Measurements from ENCODE around the gene RABL3. TPM values are rescaled to one million over a fixed set of nuclear protein-coding genes. Genes with fewer than 3 reads are reported as not detected.
"Not testable (repeated sequence)": the region's sequence is repeated elsewhere in the genome, so short reads cannot be mapped to it uniquely, and the experiment has no call there.

The RABL3 gene, protein sequence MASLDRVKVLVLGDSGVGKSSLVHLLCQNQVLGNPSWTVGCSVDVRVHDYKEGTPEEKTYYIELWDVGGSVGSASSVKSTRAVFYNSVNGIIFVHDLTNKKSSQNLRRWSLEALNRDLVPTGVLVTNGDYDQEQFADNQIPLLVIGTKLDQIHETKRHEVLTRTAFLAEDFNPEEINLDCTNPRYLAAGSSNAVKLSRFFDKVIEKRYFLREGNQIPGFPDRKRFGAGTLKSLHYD
- polyA plus RNA-seq (2013, experiment 1 of 2): 13.0 TPM
- polyA plus RNA-seq (2013, experiment 2 of 2): 13.8 TPM

DNA sequence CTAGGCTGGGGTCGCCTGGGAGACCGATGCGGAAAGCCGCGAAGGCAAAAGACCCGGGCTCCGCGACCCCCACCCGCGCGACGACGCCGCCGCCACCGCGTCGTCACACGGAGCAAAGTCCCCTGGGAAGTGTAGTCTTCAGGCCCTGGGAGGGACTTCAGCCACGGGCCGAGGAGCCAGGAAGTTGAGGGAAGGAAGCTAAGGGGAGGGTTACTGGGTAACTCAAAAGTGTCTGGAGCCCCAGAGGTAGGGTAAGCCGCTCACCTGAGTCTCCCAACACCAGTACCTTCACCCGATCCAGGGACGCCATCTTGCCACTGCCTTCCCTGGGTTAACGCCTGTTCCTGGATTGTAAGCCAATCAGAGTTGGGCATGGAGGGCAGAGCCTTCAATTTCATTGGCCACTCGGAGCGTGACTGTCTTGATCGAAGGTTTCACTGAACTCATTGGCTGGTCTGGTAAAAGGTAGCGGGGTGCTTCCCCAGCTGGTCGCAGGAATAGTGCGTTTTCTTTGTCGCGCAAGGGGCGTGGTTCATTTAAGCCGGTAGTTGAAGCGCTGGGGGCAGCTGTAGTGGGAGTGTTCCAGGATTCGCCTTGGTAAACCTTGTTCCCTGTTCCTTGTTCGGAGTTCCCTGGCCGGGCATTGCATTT, at the start of gene RABL3, which contains the start of gene GTF2E1:
Gene RABL3, minus strand, starts transcription at position 319 of the 651 bp plus-strand sequence. Its CDS starts 9 bp downstream, at position 310.
Gene GTF2E1, plus strand, starts transcription at position 547 of the 651 bp plus-strand sequence. CDS start 7,809 bp downstream, outside the sequence.
- H3K4ac ChIP-seq (ENCODE audit: low read depth, low read length): no peak within 1 kb of the TSS
- peak; percentile 100 for DNase-seq
- peak within 1 kb of the TSS; percentile 95 for H3K27ac ChIP-seq (ENCODE audit: low read depth, low read length)
- H3K4me3 ChIP-seq (ENCODE audit: low read length): peak within 1 kb of the TSS; percentile 95
- H2AK5ac ChIP-seq (ENCODE audit: low read length): peak within 1 kb of the TSS; percentile 65
- H2BK15ac ChIP-seq (replicated peaks; ENCODE audit: low read depth): no peak within 1 kb of the TSS
- H3K4me1 ChIP-seq (ENCODE audit: control insufficient read depth, low read depth, low read length): peaks cover 2% of the 10 kb centered on the region
- H2BK5ac ChIP-seq (ENCODE audit: low read length): peak within 1 kb of the TSS; percentile 91
- peak within 1 kb of the TSS; percentile 83 for H2BK120ac ChIP-seq (ENCODE audit: low read depth, low read length)
- peak within 1 kb of the TSS; percentile 95 for H3K23ac ChIP-seq (ENCODE audit: low read length)
- H4K8ac ChIP-seq (ENCODE audit: low read depth, low read length): peak within 1 kb of the TSS; percentile 92
- H3K18ac ChIP-seq (ENCODE audit: low read length): peak within 1 kb of the TSS; percentile 95
- no CpG with 5 or more reads among the region's 39 CpGs for WGBS (ENCODE audit: extremely low coverage, insufficient coverage, low lambda C conversion rate)
- no peaks in the 10 kb centered on the region for H3K36me3 ChIP-seq (ENCODE audit: control insufficient read depth, insufficient read depth, low read length)
- peak within 1 kb of the TSS; percentile 68 for H4K5ac ChIP-seq (ENCODE audit: low read length)
- peaks cover 35% of the 10 kb centered on the region for H3K79me2 ChIP-seq (ENCODE audit: control insufficient read depth, insufficient read depth, low read length)
- peak within 1 kb of the TSS; percentile 88 for H3K4me2 ChIP-seq (ENCODE audit: low read length)
- H3K27me3 ChIP-seq (ENCODE audit: insufficient read depth, low read length, poor library complexity): no peaks in the 10 kb centered on the region
- peaks cover 16% of the 10 kb centered on the region for H3K79me1 ChIP-seq (ENCODE audit: low read length)
- peak within 1 kb of the TSS; percentile 99 for H3K9ac ChIP-seq (ENCODE audit: low read length)
- H3K56ac ChIP-seq (ENCODE audit: low read length): peak within 1 kb of the TSS; percentile 99

DNA sequence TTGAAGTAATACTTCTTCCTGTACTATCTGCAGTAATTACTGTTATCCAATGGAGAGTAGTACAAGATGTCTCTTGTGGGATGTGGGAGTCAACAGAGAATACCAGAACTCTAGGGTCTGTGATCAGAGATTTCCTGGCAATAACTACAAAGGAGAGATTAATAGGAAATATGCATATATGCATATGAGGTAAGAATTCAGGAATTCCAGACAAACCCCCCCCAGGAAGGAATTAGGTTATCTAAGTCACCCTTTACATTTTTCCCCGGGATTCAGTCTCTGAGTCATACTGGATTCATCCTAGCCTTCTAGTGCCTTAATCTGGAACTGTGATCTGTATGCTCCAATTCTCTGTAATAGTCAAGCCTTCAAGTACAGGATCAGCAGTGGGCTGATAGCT, 49.6 kb upstream of the RABL3 start:
- no peak overlapping the region for H3K23ac ChIP-seq (ENCODE audit: low read length)
- H4K8ac ChIP-seq (ENCODE audit: low read depth, low read length): no peak overlapping the region
- no peaks in the 10 kb centered on the region for H3K79me1 ChIP-seq (ENCODE audit: low read length)
- no peaks in the 10 kb centered on the region for H3K79me2 ChIP-seq (ENCODE audit: control insufficient read depth, insufficient read depth, low read length)
- no peak overlapping the region for H3K4me2 ChIP-seq (ENCODE audit: low read length)
- H4K5ac ChIP-seq (ENCODE audit: low read length): no peak overlapping the region
- no CpG with 5 or more reads among the region's 1 CpG for WGBS (ENCODE audit: extremely low coverage, insufficient coverage, low lambda C conversion rate)
- no peak overlapping the region for H3K18ac ChIP-seq (ENCODE audit: low read length)
- no peaks in the 10 kb centered on the region for H3K27me3 ChIP-seq (ENCODE audit: insufficient read depth, low read length, poor library complexity)
- H3K4ac ChIP-seq (ENCODE audit: low read depth, low read length): no peak overlapping the region
- peak; percentile 70 for DNase-seq
- no peaks in the 10 kb centered on the region for H3K4me1 ChIP-seq (ENCODE audit: control insufficient read depth, low read depth, low read length)
- no peak overlapping the region for H2BK5ac ChIP-seq (ENCODE audit: low read length)
- no peaks in the 10 kb centered on the region for H3K36me3 ChIP-seq (ENCODE audit: control insufficient read depth, insufficient read depth, low read length)
- no peak overlapping the region for H2BK120ac ChIP-seq (ENCODE audit: low read depth, low read length)
- no peak overlapping the region for H2AK5ac ChIP-seq (ENCODE audit: low read length)
- H3K9ac ChIP-seq (ENCODE audit: low read length): no peak overlapping the region
- H3K4me3 ChIP-seq (ENCODE audit: low read length): no peak overlapping the region
- H2BK15ac ChIP-seq (replicated peaks; ENCODE audit: low read depth): no peak overlapping the region
- peak overlapping the region; percentile 29 for H3K56ac ChIP-seq (ENCODE audit: low read length)
- H3K27ac ChIP-seq (ENCODE audit: low read depth, low read length): peak overlapping the region; percentile 7

DNA sequence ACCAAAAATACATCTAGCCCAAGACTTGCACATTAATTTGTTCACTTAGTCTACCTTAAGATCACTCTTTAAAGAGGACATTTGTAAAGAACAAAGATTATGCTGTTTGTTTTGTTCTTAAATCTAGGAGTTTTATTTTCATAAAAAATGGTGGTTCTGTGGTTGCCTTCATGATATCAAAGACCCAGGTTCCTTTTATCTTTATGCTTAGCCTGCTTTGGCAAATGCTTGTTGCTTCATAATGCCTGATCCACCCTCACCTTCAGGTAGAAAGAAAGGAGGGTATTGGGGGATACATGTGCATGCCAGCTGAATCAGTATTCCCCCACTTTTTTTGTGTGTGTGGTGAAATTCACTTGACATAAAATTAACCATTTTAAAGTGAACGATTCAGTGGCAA, 48.7 kb upstream of the RABL3 start:
- no peaks in the 10 kb centered on the region for H3K27me3 ChIP-seq (ENCODE audit: insufficient read depth, low read length, poor library complexity)
- H3K18ac ChIP-seq (ENCODE audit: low read length): no peak overlapping the region
- H3K79me1 ChIP-seq (ENCODE audit: low read length): no peaks in the 10 kb centered on the region
- no peak overlapping the region for H2AK5ac ChIP-seq (ENCODE audit: low read length)
- H2BK120ac ChIP-seq (ENCODE audit: low read depth, low read length): no peak overlapping the region
- H4K5ac ChIP-seq (ENCODE audit: low read length): no peak overlapping the region
- no peak for DNase-seq
- H3K4ac ChIP-seq (ENCODE audit: low read depth, low read length): no peak overlapping the region
- no CpG with 5 or more reads among the region's 1 CpG for WGBS (ENCODE audit: extremely low coverage, insufficient coverage, low lambda C conversion rate)
- H3K56ac ChIP-seq (ENCODE audit: low read length): no peak overlapping the region
- no peak overlapping the region for H2BK15ac ChIP-seq (replicated peaks; ENCODE audit: low read depth)
- no peak overlapping the region for H3K4me2 ChIP-seq (ENCODE audit: low read length)
- H4K8ac ChIP-seq (ENCODE audit: low read depth, low read length): no peak overlapping the region
- H3K79me2 ChIP-seq (ENCODE audit: control insufficient read depth, insufficient read depth, low read length): no peaks in the 10 kb centered on the region
- no peak overlapping the region for H3K9ac ChIP-seq (ENCODE audit: low read length)
- H3K23ac ChIP-seq (ENCODE audit: low read length): no peak overlapping the region
- no peak overlapping the region for H3K4me3 ChIP-seq (ENCODE audit: low read length)
- H3K4me1 ChIP-seq (ENCODE audit: control insufficient read depth, low read depth, low read length): no peaks in the 10 kb centered on the region
- no peak overlapping the region for H3K27ac ChIP-seq (ENCODE audit: low read depth, low read length)
- no peak overlapping the region for H2BK5ac ChIP-seq (ENCODE audit: low read length)
- no peaks in the 10 kb centered on the region for H3K36me3 ChIP-seq (ENCODE audit: control insufficient read depth, insufficient read depth, low read length)

DNA sequence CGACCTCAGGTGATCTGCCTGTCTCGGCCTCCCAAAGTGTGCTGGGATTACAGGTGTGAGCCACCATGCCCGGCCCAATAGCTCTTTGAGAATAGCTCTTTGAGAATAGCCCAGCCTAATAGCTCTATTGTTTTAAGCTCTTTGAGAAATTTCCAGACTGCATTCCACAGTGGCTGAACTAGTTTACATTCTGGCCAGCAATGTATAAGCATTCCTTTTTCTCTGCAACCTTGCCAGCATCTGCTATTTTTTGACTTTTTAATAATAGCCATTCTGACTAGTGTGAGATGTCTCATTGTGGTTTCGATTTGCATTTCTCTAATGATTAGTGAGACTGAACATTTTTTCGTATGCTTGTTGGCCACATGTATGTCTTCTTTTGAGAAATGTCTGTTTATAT, 43.5 kb upstream of the RABL3 start:
- not testable (repeated sequence) for H3K18ac ChIP-seq (ENCODE audit: low read length); H3K79me1 ChIP-seq (ENCODE audit: low read length); H3K36me3 ChIP-seq (ENCODE audit: control insufficient read depth, insufficient read depth, low read length); H4K5ac ChIP-seq (ENCODE audit: low read length); H2BK120ac ChIP-seq (ENCODE audit: low read depth, low read length); H4K8ac ChIP-seq (ENCODE audit: low read depth, low read length); H3K79me2 ChIP-seq (ENCODE audit: control insufficient read depth, insufficient read depth, low read length); H3K4me2 ChIP-seq (ENCODE audit: low read length); H3K27me3 ChIP-seq (ENCODE audit: insufficient read depth, low read length, poor library complexity); H3K27ac ChIP-seq (ENCODE audit: low read depth, low read length); H3K23ac ChIP-seq (ENCODE audit: low read length); H2AK5ac ChIP-seq (ENCODE audit: low read length); H2BK15ac ChIP-seq (replicated peaks; ENCODE audit: low read depth); H3K9ac ChIP-seq (ENCODE audit: low read length); H3K4ac ChIP-seq (ENCODE audit: low read depth, low read length); H2BK5ac ChIP-seq (ENCODE audit: low read length); H3K4me1 ChIP-seq (ENCODE audit: control insufficient read depth, low read depth, low read length); H3K4me3 ChIP-seq (ENCODE audit: low read length); H3K56ac ChIP-seq (ENCODE audit: low read length)
- no CpG with 5 or more reads among the region's 5 CpGs for WGBS (ENCODE audit: extremely low coverage, insufficient coverage, low lambda C conversion rate)
- peak; percentile 21 for DNase-seq

DNA sequence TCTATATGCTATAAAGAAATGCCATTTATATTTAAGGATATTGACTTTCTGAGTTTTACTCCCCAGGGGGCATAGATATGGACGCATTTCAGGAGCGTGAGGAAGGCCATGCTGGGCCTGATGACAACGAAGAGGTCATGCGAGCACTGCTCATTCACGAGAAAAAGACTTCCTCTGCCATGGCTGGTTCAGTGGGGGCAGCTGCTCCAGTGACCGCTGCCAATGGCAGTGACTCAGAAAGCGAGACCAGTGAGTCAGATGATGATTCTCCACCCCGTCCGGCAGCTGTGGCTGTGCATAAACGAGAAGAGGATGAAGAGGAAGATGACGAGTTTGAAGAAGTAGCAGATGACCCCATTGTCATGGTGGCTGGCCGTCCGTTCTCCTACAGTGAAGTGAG, 38.7 kb upstream of the RABL3 start:
- Histone ChIP-seq H3K4me3 (ENCODE audit: low read length) (no peak overlapping the region), H3K18ac (ENCODE audit: low read length) (no peak overlapping the region)
- WGBS (ENCODE audit: extremely low coverage, insufficient coverage, low lambda C conversion rate): no CpG with 5 or more reads among the region's 13 CpGs

More for the DNA sequence above, 38.7 kb upstream of the RABL3 start:
- no peak overlapping the region for H3K4ac ChIP-seq (ENCODE audit: low read depth, low read length)
- no peak overlapping the region for H2BK5ac ChIP-seq (ENCODE audit: low read length)
- H4K8ac ChIP-seq (ENCODE audit: low read depth, low read length): no peak overlapping the region
- no peak overlapping the region for H3K4me2 ChIP-seq (ENCODE audit: low read length)
- no peaks in the 10 kb centered on the region for H3K27me3 ChIP-seq (ENCODE audit: insufficient read depth, low read length, poor library complexity)
- no peak for DNase-seq
- no peak overlapping the region for H3K56ac ChIP-seq (ENCODE audit: low read length)
- H3K79me1 ChIP-seq (ENCODE audit: low read length): no peaks in the 10 kb centered on the region
- no peak overlapping the region for H3K27ac ChIP-seq (ENCODE audit: low read depth, low read length)
- no peak overlapping the region for H4K5ac ChIP-seq (ENCODE audit: low read length)
- no peak overlapping the region for H3K9ac ChIP-seq (ENCODE audit: low read length)
- H2BK120ac ChIP-seq (ENCODE audit: low read depth, low read length): no peak overlapping the region
- no peak overlapping the region for H2BK15ac ChIP-seq (replicated peaks; ENCODE audit: low read depth)
- H2AK5ac ChIP-seq (ENCODE audit: low read length): no peak overlapping the region
- no peaks in the 10 kb centered on the region for H3K4me1 ChIP-seq (ENCODE audit: control insufficient read depth, low read depth, low read length)
- peaks cover 2% of the 10 kb centered on the region for H3K36me3 ChIP-seq (ENCODE audit: control insufficient read depth, insufficient read depth, low read length)
- no peaks in the 10 kb centered on the region for H3K79me2 ChIP-seq (ENCODE audit: control insufficient read depth, insufficient read depth, low read length)
- H3K23ac ChIP-seq (ENCODE audit: low read length): no peak overlapping the region

Measured in mesendoderm (in vitro differentiated cells).